Thymus (tissue), 11 donors: ENCODE data around the gene NTM. TPM values are rescaled to one million over a fixed set of nuclear protein-coding genes. Genes with fewer than 3 reads are reported as not detected.

ENCODE experiments used
- DNase-seq, 9 donors: peaks; one replicate each; pipeline ENCODE4 v3.0.0-alpha.2; 2013; ENCODE audit warnings: low spot score in 9 of 9, low read depth in 6 of 9, missing footprints in 1 of 9
- H3K27ac ChIP-seq, 2 donors: one replicate each; pipeline ENCODE4 v1.5.1; 2013; ENCODE audit warnings: control low read depth in 1 of 2, low read depth in 1 of 2, low read length in 1 of 2, mild to moderate bottlenecking in 1 of 2, moderate library complexity in 1 of 2
- H3K27me3 ChIP-seq, 2 donors: one replicate each; pipeline ENCODE4 v1.5.1; 2013; ENCODE audit warnings: low read length in 1 of 2; ENCODE audit not compliant: control insufficient read depth in 2 of 2, insufficient read depth in 1 of 2
- H3K36me3 ChIP-seq, 2 donors: one replicate each; pipeline ENCODE4 v1.5.1; 2013; ENCODE audit warnings: low read length in 1 of 2, mild to moderate bottlenecking in 1 of 2, moderate library complexity in 1 of 2; ENCODE audit not compliant: control insufficient read depth in 2 of 2, insufficient read depth in 2 of 2
- H3K4me1 ChIP-seq, 2 donors: one replicate each; pipeline ENCODE4 v1.5.1; 2013; ENCODE audit warnings: low read length in 2 of 2; ENCODE audit not compliant: control insufficient read depth in 2 of 2, insufficient read depth in 2 of 2
- H3K4me3 ChIP-seq, 2 donors: one replicate each; pipeline ENCODE4 v1.5.1; 2013; ENCODE audit warnings: low read length in 2 of 2, control low read depth in 1 of 2, mild to moderate bottlenecking in 1 of 2
- H3K9me3 ChIP-seq, 2 donors: one replicate each; pipeline ENCODE4 v1.5.1; 2013; ENCODE audit warnings: low read length in 1 of 2, mild to moderate bottlenecking in 1 of 2; ENCODE audit not compliant: control insufficient read depth in 2 of 2, insufficient read depth in 1 of 2
- WGBS: extraction: QIAGEN DNeasy Blood & Tissue Kit; methylation state at CpG from one replicate; pipeline ENCODE4 v1.1.7; 2013; 5-methylcytosine and 5-hydroxymethylcytosine counted together
- polyA plus RNA-seq: library from polyadenylated mRNA; stranded (reverse); fragments of 200-250 nt; gene quantifications from one replicate; pipeline ENCODE4 v1.2.3, GENCODE V29; 2013
- total RNA-seq: library from RNA; stranded (reverse); fragments of 120-200 nt; gene quantifications from one replicate; pipeline ENCODE4 v1.2.4, GENCODE V29; 2013
- donor health status: healthy.

The NTM gene
- total and polyA plus RNA-seq, 2 donors = 0.18 to 0.47 TPM

GRCh38 chr11:131609921-131610320 is 239.5 kb downstream of the NTM start:
- DNase-seq = no peak
- 79% methylated on average over 3 of the region's 3 CpGs for WGBS

GRCh38 chr11:131611322-131611721 is 240.9 kb downstream of the NTM start:
- Histone ChIP-seq H3K4me1 (peaks cover 0 to 26% of the 10 kb centered on the region in 2 donors), H3K36me3 (no peaks in the 10 kb centered on the region), H3K27me3 (no peaks in the 10 kb centered on the region), H3K4me3 (no peak overlapping the region), H3K9me3 (no peaks in the 10 kb centered on the region), H3K27ac (no peak overlapping the region)
- 88% methylated on average over 6 of the region's 6 CpGs for WGBS
- DNase-seq = no peak

More at GRCh38 chr11:131609921-131610320, 239.5 kb downstream of the NTM start:
- Histone ChIP-seq H3K9me3 (no peaks in the 10 kb centered on the region), H3K4me3 (no peak overlapping the region), H3K4me1 (peaks cover 0 to 23% of the 10 kb centered on the region in 2 donors), H3K27me3 (no peaks in the 10 kb centered on the region), H3K36me3 (no peaks in the 10 kb centered on the region), H3K27ac (no peak overlapping the region)

- DNase-seq = peak in 1 of 9 donors; percentile 41
- no peaks in the 10 kb centered on the region for H3K36me3 ChIP-seq
These were observed 242.1 kb downstream of the NTM start for GRCh38 chr11:131612533-131612932.

GRCh38 chr11:131614631-131615030 is 244.2 kb downstream of the NTM start:
- H3K4me1 ChIP-seq = peaks cover 0 to 23% of the 10 kb centered on the region in 2 donors
- DNase-seq = no peak
- no peak overlapping the region for H3K4me3 ChIP-seq
- H3K27ac ChIP-seq = no peak overlapping the region
- H3K9me3 ChIP-seq = no peaks in the 10 kb centered on the region
- WGBS = 80% methylated on average over 5 of the region's 5 CpGs
- no peaks in the 10 kb centered on the region for H3K27me3 ChIP-seq
- H3K36me3 ChIP-seq = no peaks in the 10 kb centered on the region

More at GRCh38 chr11:131612533-131612932, 242.1 kb downstream of the NTM start:
- Histone ChIP-seq H3K4me1 (peaks cover 0 to 30% of the 10 kb centered on the region in 2 donors), H3K27me3 (no peaks in the 10 kb centered on the region), H3K27ac (no peak overlapping the region), H3K4me3 (no peak overlapping the region), H3K9me3 (no peaks in the 10 kb centered on the region)
- 94% methylated on average over 5 of the region's 5 CpGs for WGBS

- no peaks in the 10 kb centered on the region for H3K27me3 ChIP-seq
- peaks cover 0 to 23% of the 10 kb centered on the region in 2 donors for H3K4me1 ChIP-seq
- H3K4me3 ChIP-seq = no peak overlapping the region
- H3K9me3 ChIP-seq = no peaks in the 10 kb centered on the region
- 87% methylated on average over 11 of the region's 11 CpGs for WGBS
- DNase-seq = no peak
- H3K36me3 ChIP-seq = no peaks in the 10 kb centered on the region
- no peak overlapping the region for H3K27ac ChIP-seq
These were observed 245.2 kb downstream of the NTM start for GRCh38 chr11:131615611-131616010.

- no peak overlapping the region for H3K4me3 ChIP-seq
- H3K27ac ChIP-seq = no peak overlapping the region
- H3K4me1 ChIP-seq = peaks cover 0 to 23% of the 10 kb centered on the region in 2 donors
- DNase-seq = peak in 3 of 9 donors; percentile 15 to 32 (median 27)
- 62% methylated on average over 9 of the region's 9 CpGs for WGBS
- no peaks in the 10 kb centered on the region for H3K36me3 ChIP-seq
- H3K9me3 ChIP-seq = no peaks in the 10 kb centered on the region
- H3K27me3 ChIP-seq = no peaks in the 10 kb centered on the region
These were observed 246.2 kb downstream of the NTM start for GRCh38 chr11:131616481-131617140.

GRCh38 chr11:131618201-131618600 is 247.8 kb downstream of the NTM start:
- 90% methylated on average over 5 of the region's 5 CpGs for WGBS
- Histone ChIP-seq H3K4me1 (peaks cover 0 to 18% of the 10 kb centered on the region in 2 donors), H3K9me3 (no peaks in the 10 kb centered on the region), H3K27me3 (no peaks in the 10 kb centered on the region), H3K36me3 (no peaks in the 10 kb centered on the region), H3K27ac (no peak overlapping the region), H3K4me3 (no peak overlapping the region)
- DNase-seq = no peak

GRCh38 chr11:131622193-131622592 is 251.8 kb downstream of the NTM start:
- no peaks in the 10 kb centered on the region for H3K27me3 ChIP-seq
- 96% methylated on average over 8 of the region's 8 CpGs for WGBS
- no peak overlapping the region for H3K4me3 ChIP-seq
- H3K9me3 ChIP-seq = no peaks in the 10 kb centered on the region
- no peaks in the 10 kb centered on the region for H3K36me3 ChIP-seq
- no peak for DNase-seq
- no peak overlapping the region for H3K27ac ChIP-seq
- peaks cover 0 to 21% of the 10 kb centered on the region in 2 donors for H3K4me1 ChIP-seq

GRCh38 chr11:131624531-131624930 is 254.1 kb downstream of the NTM start:
- no peak overlapping the region for H3K27ac ChIP-seq
- H3K9me3 ChIP-seq = no peaks in the 10 kb centered on the region
- peaks cover 0 to 21% of the 10 kb centered on the region in 2 donors for H3K4me1 ChIP-seq
- H3K36me3 ChIP-seq = no peaks in the 10 kb centered on the region
- WGBS = 96% methylated on average over 4 of the region's 4 CpGs
- H3K27me3 ChIP-seq = peaks cover 0 to 3% of the 10 kb centered on the region in 2 donors
- H3K4me3 ChIP-seq = no peak overlapping the region
- DNase-seq = no peak
